A172 (cell line): Measurements from ENCODE around the gene TIMP3. TPM values are rescaled to one million over a fixed set of nuclear protein-coding genes. Genes with fewer than 3 reads are reported as not detected.

Experiments used
- DNase-seq: peaks from one replicate; pipeline ENCODE4 v3.0.0-alpha.2; 2015; ENCODE audit warnings: low spot score
- total RNA-seq: library from RNA; depleted of rRNA; stranded (reverse); fragments of >200 nt; shearing (Covaris generic); gene quantifications from 2 replicates; pipeline ENCODE4 v1.2.3, GENCODE V29; 2014

The TIMP3 gene
- total RNA-seq, 1 experiment from 2014 or later = 17.6 TPM

GRCh38 chr22:32785321-32786026 is 16.0 kb upstream of the TIMP3 start:
- DNase-seq = no peak

- no peak for DNase-seq
Measured at GRCh38 chr22:32786027-32786418, 15.5 kb upstream of the TIMP3 start.

GRCh38 chr22:32788904-32789624 is 12.4 kb upstream of the TIMP3 start:
- DNase-seq = no peak

GRCh38 chr22:32789797-32790620 is 11.5 kb upstream of the TIMP3 start:
- no peak for DNase-seq

DNA sequence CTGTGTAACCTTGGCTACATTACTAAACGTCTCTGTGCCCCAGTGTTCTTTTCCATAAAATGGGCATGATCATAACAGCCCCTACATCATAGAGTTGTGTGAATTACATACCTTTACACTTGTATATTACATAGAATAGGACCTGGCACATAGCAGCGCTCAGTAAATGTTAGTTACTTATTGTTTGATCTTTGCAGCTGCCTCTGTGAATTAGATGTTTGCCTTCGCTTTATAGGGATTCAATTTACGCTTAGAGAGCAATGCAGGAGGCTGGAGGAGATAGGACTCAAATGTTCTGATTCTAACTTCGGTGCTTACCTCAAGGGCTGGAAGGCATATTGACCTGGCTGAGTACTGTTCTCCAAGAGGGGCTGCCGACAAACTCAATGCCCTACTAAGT is 10.4 kb upstream of the TIMP3 start:
- DNase-seq = no peak

DNA sequence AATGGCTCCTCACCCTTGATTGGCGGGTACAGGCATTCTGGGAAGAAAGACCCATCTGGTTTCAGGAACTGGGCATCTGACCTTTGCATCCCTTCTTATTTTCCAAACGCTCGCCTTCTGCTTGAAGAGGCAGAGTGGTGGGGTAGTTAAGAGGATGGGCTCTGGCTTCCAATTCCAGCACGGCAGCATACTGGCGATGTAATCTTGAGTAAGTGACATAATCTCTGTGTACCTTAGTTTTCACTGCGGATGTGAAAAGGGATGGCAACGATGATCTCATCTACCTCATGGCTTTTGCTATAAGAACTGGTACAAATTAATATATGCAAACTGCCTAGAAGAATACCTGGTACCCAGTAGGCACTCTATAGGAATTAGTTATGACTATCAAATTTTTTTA is 10.0 kb upstream of the TIMP3 start:
- DNase-seq = no peak

GRCh38 chr22:32793589-32793988 is 7.9 kb upstream of the TIMP3 start:
- DNase-seq = no peak

DNA sequence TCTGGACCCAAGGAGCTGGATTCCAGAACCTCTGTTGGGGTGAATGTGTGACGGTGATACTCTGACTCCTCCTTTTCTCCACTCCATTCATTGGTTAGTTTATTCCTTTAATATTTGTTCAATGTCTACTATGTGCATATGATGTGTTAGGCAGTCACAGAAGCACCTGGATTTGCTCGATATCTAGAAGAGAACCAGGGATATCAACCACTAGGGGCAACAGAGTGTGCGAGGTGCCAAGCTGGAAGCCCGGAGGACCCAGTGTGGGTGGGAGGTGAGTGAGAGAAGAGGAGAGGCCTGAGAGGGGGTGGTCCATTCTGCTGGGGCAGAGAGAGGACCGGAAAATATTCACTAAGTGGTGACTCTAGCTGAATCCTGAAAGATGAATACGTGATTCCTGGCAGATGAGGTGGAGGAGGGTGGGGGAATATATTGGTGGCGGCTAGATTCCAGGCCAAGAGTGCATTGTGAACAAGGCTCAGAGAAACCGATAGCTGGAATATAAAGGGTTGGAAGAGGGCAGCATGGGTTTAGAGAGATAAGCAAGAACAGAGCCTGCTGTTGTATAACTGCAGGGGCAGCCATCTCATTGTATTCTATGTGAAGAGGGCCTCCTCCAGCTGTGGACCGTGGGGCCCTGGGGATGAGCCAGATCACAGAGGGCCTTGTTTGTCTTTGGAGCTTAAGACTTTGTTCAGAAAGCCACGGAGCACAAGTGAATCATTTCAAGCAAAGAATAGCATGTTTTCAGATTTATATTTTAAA is 6.9 kb upstream of the TIMP3 start:
- DNase-seq = no peak

GRCh38 chr22:32795214-32795596 is 6.3 kb upstream of the TIMP3 start:
- no peak for DNase-seq

DNA sequence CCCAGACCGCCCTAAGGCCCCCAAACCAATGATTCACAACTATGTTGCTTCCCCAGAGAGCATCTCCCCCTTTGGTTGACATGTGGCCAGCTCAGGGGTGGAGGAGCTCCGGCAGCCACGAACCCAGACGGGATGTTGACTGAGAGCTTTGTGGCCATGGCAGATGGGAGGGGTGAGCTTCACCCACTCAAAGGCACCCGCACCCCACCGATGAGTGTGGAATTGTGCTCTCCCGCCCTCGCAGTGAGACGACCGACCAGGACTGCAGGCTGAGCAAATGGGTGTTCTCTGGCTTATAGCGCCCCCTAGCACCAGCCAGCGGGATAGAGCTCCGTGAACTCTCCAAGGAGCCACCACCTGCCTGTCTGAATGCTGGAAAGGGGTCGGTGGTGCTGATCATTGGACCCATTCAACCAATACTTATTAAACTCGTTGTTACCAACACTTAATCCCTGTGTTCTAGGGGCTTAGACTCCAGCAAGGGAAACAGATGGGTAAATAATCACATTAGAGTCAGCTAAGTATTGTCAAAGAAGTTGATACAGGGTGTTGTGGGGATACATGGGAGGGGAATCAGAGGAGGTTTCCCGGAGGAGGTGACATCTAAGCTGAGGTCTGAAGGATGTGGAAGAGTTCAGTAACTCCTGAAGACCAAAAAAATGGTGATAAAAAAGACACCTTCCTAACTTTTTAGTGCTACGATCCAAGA is 4.5 kb upstream of the TIMP3 start:
- peak; percentile 41 for DNase-seq

DNA sequence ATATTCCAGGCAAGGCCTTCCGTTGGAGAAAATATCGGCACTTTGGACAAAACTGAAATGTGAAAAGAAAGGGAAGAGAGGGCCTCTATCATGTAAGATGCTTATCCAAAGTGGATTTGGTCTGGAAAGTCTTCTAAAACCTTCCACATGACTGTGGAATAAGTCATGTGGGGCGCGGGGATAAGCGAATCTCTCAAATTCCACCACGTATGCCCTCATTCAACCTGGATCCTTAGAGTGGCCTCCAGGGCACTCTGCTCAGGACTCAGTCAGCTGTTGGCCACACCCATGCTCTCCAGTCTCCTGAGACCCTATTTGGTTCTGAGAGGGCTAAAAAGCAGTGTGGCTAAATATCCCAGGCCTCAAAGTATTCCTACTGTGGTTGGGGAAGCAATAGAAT is 2.0 kb upstream of the TIMP3 start:
- DNase-seq = no peak

DNA sequence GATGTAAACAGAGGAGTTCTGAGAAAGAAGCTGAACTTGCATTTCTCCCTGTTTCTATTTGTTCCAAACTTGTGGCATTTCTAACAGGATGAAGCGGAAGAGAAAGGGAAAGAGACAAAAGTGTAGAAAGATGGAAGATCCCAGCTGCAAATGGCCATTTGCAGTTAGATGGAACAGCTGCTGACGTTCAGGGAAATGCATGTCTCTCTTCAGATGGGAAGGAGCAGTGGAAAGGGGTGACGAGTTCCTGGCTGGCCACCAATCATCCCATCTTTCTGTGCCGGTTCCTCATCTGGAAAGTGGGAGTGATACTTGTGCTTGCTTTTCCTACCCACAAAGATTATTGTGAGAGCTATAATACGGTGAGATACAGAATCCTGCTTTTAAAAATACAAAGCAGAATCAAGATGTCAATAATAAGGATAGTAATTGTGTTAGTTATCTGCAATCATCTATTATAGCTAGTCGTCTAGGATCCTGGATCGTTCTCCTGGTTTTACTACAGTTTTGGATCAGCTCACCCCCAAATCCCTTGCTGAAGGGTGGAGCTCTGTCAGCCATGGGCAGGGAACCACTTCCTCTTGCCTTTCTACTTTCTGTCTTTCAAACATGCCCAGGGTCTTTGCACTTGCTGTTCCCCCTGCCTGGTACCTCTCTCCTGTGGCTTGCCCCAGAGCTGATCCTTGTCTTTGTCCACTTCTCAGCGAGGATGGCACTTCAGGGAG is 1.2 kb upstream of the TIMP3 start:
- no peak for DNase-seq

GRCh38 chr22:32800994-32801536 is 440 bp upstream of the TIMP3 start:
- DNase-seq = no peak

DNA sequence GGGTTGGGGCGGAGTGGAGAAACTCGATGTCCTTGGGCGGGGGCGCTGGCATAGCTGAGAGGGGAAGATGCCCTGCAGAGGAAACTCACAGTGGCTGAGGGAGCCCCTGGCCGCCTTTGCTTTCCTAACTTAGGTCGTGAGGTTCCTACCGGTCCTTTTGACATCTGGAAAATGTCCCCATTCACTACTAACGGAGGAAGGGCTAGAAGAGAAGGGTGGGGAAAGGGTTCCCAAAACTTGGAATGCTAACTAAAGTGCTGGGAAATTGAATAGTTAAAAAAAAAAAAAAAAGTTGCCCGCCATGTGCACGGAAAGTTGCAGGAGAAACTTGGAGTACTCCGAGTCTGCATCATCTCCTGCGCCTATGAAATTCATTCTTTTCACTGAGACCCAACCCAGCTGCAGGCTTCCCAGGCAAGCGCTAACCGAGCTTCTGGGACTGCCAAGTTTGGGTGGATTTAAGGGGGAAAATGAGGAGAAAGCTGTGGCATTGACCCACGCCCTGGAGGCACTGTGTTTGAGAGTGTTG is 796 bp downstream of the TIMP3 start:
- no peak for DNase-seq

DNA sequence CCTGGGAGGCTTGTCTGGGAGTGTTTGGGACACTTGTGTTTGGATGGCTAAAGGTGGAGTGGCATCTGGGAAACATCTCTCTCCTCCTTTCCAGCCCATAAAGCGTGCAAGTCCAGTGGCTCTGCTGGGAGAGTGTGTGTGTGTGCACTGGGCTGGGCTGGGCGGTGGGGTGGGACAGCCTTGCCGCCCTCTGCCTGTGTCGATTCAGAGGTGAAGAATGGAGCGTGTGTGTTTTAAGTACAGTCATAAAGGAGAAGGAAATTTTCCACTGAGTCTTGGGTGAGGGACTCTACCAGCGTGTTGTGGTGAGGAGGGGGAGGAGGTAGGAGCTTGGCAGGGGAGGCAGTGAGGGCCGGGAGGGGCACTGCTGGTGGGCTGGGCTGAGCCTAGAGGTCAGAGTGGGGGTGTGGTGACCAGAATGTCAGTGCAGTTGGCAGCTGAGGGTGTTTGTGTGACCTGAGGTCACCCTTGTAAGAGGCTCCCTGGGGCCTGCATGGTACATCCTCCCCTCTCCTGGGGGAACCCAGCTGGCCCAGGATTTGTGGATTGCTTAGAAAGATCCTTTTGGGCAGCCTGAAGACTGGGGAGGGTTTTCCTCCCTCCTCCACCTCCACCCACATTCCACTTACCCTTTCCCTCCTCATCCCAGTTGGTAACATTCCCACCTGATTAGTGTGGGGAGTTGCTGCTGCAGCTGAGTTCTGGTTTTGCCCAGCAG is 1.7 kb downstream of the TIMP3 start:
- DNase-seq = peak; percentile 40

- DNase-seq = peak; percentile 28
Measured at GRCh38 chr22:32803738-32804435, 2.4 kb downstream of the TIMP3 start.

GRCh38 chr22:32804531-32805360 is 3.2 kb downstream of the TIMP3 start:
- no peak for DNase-seq

DNA sequence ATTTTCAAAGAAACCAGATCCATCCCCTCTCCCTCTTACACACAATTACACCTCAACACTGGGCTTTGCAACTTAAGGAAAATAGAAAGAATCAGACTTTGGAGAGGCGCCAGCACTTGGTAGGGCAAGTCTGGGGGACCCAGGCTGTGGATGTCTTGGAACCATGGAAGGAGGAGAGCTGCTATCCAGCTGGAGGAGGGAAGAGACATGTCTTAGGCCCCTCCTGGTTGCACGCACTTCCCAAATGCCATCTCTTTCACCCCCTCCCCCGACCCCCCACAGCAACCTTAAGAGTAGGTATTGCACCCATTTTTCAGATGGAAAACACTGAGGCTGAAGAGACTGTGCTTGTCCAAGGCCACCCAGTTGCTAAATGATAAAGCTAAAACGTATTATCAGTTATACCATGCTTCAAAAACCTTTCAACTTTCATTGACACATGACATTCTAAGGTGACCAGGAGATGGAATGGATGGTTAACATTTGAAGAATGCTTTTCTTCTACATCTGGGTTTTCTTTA is 3.9 kb downstream of the TIMP3 start:
- no peak for DNase-seq
